Measurements from ENCODE around the gene AP3B1. TPM values are rescaled to one million over a fixed set of nuclear protein-coding genes. Genes with fewer than 3 reads are reported as not detected.

Gene AP3B1
- total RNA-seq, 1 experiment from 2014 or later: 41.8 TPM

- H3K36me3 Mint-ChIP-seq (ENCODE audit: insufficient read depth in 1 of 3, low read depth in 3 of 3): peaks cover 0 to under 1% (median 0%) of the 10 kb centered on the region in 3 experiments; a peak in 1 of 7 replicates
- peaks cover 49% of the 10 kb centered on the region for H3K27me3 ChIP-seq (ENCODE audit: insufficient read depth, low read length)
- no peak overlapping the region for H3K4ac ChIP-seq (ENCODE audit: low read depth, low read length)
- H2AFZ ChIP-seq (ENCODE audit: low read length): peak overlapping the region; percentile 24
- H2AK5ac ChIP-seq (ENCODE audit: insufficient read length, low read length): no peak overlapping the region
- no peak overlapping the region for H4K91ac ChIP-seq (ENCODE audit: insufficient read length, low read depth, low read length)
- peaks cover 0 to 3% of the 10 kb centered on the region in 2 experiments; a peak in 2 of 5 replicates for H3K9me3 Mint-ChIP-seq
- peak overlapping the region; percentile 52 for H3K4me2 ChIP-seq (ENCODE audit: insufficient read depth, insufficient read length, low read length)
- H2BK20ac ChIP-seq (ENCODE audit: low read depth, low read length, poor library complexity, severe bottlenecking): no peak overlapping the region
- no peak overlapping the region for H3K23ac ChIP-seq (ENCODE audit: insufficient read length, low read depth, low read length)
- H2BK120ac ChIP-seq (ENCODE audit: low read depth, low read length, poor library complexity, severe bottlenecking): no peak overlapping the region
- no peak overlapping the region for H3K27ac Mint-ChIP-seq
- no peaks in the 10 kb centered on the region for H4K20me1 ChIP-seq (ENCODE audit: control insufficient read depth, insufficient read depth, insufficient read length)
- no peaks in the 10 kb centered on the region for H3K79me2 ChIP-seq (ENCODE audit: insufficient read depth, low read length)
- peaks cover 100% of the 10 kb centered on the region for H3K27me3 Mint-ChIP-seq (ENCODE audit: low read depth)
- DNase-seq: no peak
- no peak overlapping the region for H3K14ac ChIP-seq (ENCODE audit: insufficient read depth, low read length)
- peaks cover 7 to 14% of the 10 kb centered on the region in 2 experiments for H3K4me1 Mint-ChIP-seq
- H3T11ph ChIP-seq (ENCODE audit: low read length): no peak overlapping the region
- H3K18ac ChIP-seq (ENCODE audit: insufficient read length, low read depth, low read length): no peak overlapping the region
- peak overlapping the region; percentile 50 to 76 for H3K4me3 Mint-ChIP-seq
- H4K8ac ChIP-seq (replicated peaks; ENCODE audit: insufficient read length, low read depth, low read length): no peak overlapping the region
- no peak overlapping the region for H3K9ac ChIP-seq (ENCODE audit: extremely low read depth, insufficient read length, low read length)
- H3K56ac ChIP-seq (ENCODE audit: insufficient read length, low read depth, low read length): no peak overlapping the region
- no peak overlapping the region for H2BK12ac ChIP-seq (ENCODE audit: insufficient read length, low read depth, low read length)
- no peaks in the 10 kb centered on the region for H3K4me1 ChIP-seq (ENCODE audit: insufficient read depth, low read length)
- no peaks in the 10 kb centered on the region for H3K79me1 ChIP-seq (ENCODE audit: insufficient read depth, low read depth, low read length, poor library complexity, severe bottlenecking)
- H2BK5ac ChIP-seq (ENCODE audit: insufficient read length, low read length): no peak overlapping the region
- WGBS (ENCODE audit: extremely low coverage, insufficient read length, low lambda C conversion rate): no CpG with 5 or more reads among the region's 57 CpGs
- no peak overlapping the region for H3K27ac ChIP-seq (ENCODE audit: insufficient read length, low read depth, low read length)
- no peak overlapping the region for H4K5ac ChIP-seq (ENCODE audit: insufficient read length, low read depth, low read length)
- TF ChIP-seq CTCF (conservative IDR thresholded peaks at IDR 0.05): no peak
- H3K9me3 ChIP-seq (ENCODE audit: control insufficient read depth, low read depth, low read length): no peaks in the 10 kb centered on the region
- H3K23me2 ChIP-seq (ENCODE audit: insufficient read length, low read depth, low read length, poor library complexity, severe bottlenecking): peaks cover 8% of the 10 kb centered on the region
- no peak overlapping the region; the same call in 1 of the 2 replicates for H2BK15ac ChIP-seq (ENCODE audit: low read depth, low read length)
These were observed 321.8 kb downstream of the AP3B1 start for GRCh38 chr5:77972469-77973252.

All from H9 (cell line).